Thoracic aorta (tissue), 2 donors: ENCODE measurements around the gene HMCES. TPM values are rescaled to one million over a fixed set of nuclear protein-coding genes. Genes with fewer than 3 reads are reported as not detected.
"Not testable (repeated sequence)": the region's sequence is repeated elsewhere in the genome, so short reads cannot be mapped to it uniquely, and the experiment has no call there.

Source experiments
- ATAC-seq: fragments of 150-250 bp; one replicate; pipeline ENCODE4 v1.8.0; 2017; ENCODE audit warnings: low read depth; ENCODE audit not compliant: insufficient number of reproducible peaks, low FRiP score
- DNase-seq: peaks from one replicate; pipeline ENCODE4 v3.0.0-alpha.2; 2020; ENCODE audit warnings: low spot score
- H3K27ac ChIP-seq, 2 donors: fragments of 200-600 bp; sonication (generic); 1 replicate in 1 of 2; 2 replicates in 1 of 2; pipeline ENCODE4 v1.5.1; 2016; ENCODE audit warnings: mild to moderate bottlenecking in 2 of 2, moderate library complexity in 2 of 2
- H3K27me3 ChIP-seq: fragments of 200-600 bp; sonication (generic); replicated peaks from 2 replicates; pipeline ENCODE4 v1.6.0; 2016; ENCODE audit warnings: mild to moderate bottlenecking; ENCODE audit not compliant: insufficient read depth
- H3K36me3 ChIP-seq: fragments of 200-600 bp; sonication (generic); one replicate; pipeline ENCODE4 v1.5.1; 2016
- H3K4me1 ChIP-seq, 2 donors: fragments of 200-600 bp; sonication (generic); 1 replicate in 1 of 2; 2 replicates in 1 of 2; pipeline versions ENCODE4 v1.5.1 to v1.6.0; 2016; ENCODE audit warnings: low read depth in 2 of 2, mild to moderate bottlenecking in 1 of 2; ENCODE audit not compliant: control insufficient read depth in 1 of 2
- H3K4me3 ChIP-seq: fragments of 200-600 bp; sonication (generic); 2 replicates; pipeline ENCODE4 v1.5.1; 2016; ENCODE audit warnings: mild to moderate bottlenecking
- H3K9me3 ChIP-seq: fragments of 200-600 bp; sonication (generic); 2 replicates; pipeline ENCODE4 v1.5.1; 2016
- CTCF ChIP-seq: fragments of 200-600 bp; sonication (generic); IDR thresholded peaks from one replicate; pipeline ENCODE4 v1.5.1; 2019; ENCODE audit warnings: antibody characterized with exemption
- total RNA-seq, 2 donors: library from RNA; depleted of rRNA; stranded (reverse); fragments of >200 nt; gene quantifications; one replicate each; pipeline versions ENCODE4 v1.1.0 to v1.2.3, GENCODE V29; 2016

Gene HMCES
- total RNA-seq, 2 donors from 2014 or later, result 12.0 to 23.9 TPM

- Histone ChIP-seq H3K36me3 (peaks cover 86% of the 10 kb centered on the region), H3K27ac (no peak overlapping the region), H3K27me3 (no peaks in the 10 kb centered on the region), H3K4me3 (no peak overlapping the region), H3K9me3 (no peaks in the 10 kb centered on the region), H3K4me1 (no peaks in the 10 kb centered on the region)
- no peak for TF ChIP-seq CTCF
- DNase-seq (no peak), ATAC-seq (no peak)
Observed at GRCh38 chr3:129259612-129260477, 18.8 kb upstream of the HMCES start.

GRCh38 chr3:129260606-129261005 lies 18.1 kb upstream of the HMCES start:
- no peaks in the 10 kb centered on the region for H3K4me1 ChIP-seq
- no peak for DNase-seq
- H3K4me3 ChIP-seq, result no peak overlapping the region
- H3K36me3 ChIP-seq, result peaks cover 86% of the 10 kb centered on the region
- H3K27ac ChIP-seq, result no peak overlapping the region
- H3K9me3 ChIP-seq, result no peaks in the 10 kb centered on the region
- no peak for ATAC-seq
- TF ChIP-seq CTCF, result no peak
- H3K27me3 ChIP-seq, result no peaks in the 10 kb centered on the region

GRCh38 chr3:129261894-129262293 lies 16.8 kb upstream of the HMCES start:
- ATAC-seq, result no peak
- Histone ChIP-seq H3K27me3 (no peaks in the 10 kb centered on the region), H3K9me3 (no peaks in the 10 kb centered on the region), H3K27ac (no peak overlapping the region), H3K36me3 (peaks cover 85% of the 10 kb centered on the region), H3K4me1 (no peaks in the 10 kb centered on the region), H3K4me3 (no peak overlapping the region)
- DNase-seq, result no peak
- no peak for TF ChIP-seq CTCF

GRCh38 chr3:129263161-129263910 lies 15.3 kb upstream of the HMCES start:
- Histone ChIP-seq H3K27ac (no peak overlapping the region), H3K4me1 (no peaks in the 10 kb centered on the region), H3K9me3 (no peaks in the 10 kb centered on the region), H3K27me3 (no peaks in the 10 kb centered on the region), H3K36me3 (peaks cover 85% of the 10 kb centered on the region), H3K4me3 (no peak overlapping the region)
- no peak for DNase-seq
- ATAC-seq, result no peak
- TF ChIP-seq CTCF, result no peak

- H3K27ac ChIP-seq, H3K27me3 ChIP-seq, H3K4me3 ChIP-seq, H3K4me1 ChIP-seq, DNase-seq, ATAC-seq, H3K9me3 ChIP-seq: not testable (repeated sequence)
- peaks cover 87% of the 10 kb centered on the region for H3K36me3 ChIP-seq
Observed at GRCh38 chr3:129264994-129265393, 13.7 kb upstream of the HMCES start.
